ENCODE data around the gene TMEM204. TPM values are rescaled to one million over a fixed set of nuclear protein-coding genes. Genes with fewer than 3 reads are reported as not detected.

TMEM204 gene
- total RNA-seq, 4 donors from 2014 or later, result 9.4 to 22.5 (median 13.3) TPM

DNA sequence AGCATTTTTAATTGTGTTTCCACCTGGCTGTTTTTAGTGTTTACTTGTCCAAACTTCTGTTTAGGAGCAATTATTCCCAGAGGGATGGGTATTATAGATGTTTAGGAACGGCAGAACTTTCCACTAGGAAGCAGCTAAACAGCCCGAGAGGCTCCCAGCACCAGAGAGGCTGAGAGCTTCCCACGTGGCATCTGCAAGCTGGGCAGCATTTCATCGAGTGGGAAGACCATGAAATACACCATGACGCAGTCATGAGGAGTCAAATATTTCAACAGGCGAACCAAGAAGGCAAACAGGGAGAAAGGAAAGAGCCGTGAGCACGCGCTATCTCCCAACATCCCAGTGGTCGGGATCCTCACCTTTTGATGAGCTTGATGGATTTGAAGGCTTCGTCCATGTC is 24.1 kb downstream of the TMEM204 start:
- 77 to 93% methylated on average over 3 to 11 of the region's 11 CpGs for WGBS, 2 donors (ENCODE audit: low coverage in 1 of 2)
- Histone ChIP-seq H3K4me3 (no peak overlapping the region), H3K4me1 (no peaks in the 10 kb centered on the region), H3K27ac (no peak overlapping the region), H3K9me3 (no peaks in the 10 kb centered on the region), H3K27me3 (no peaks in the 10 kb centered on the region), H3K36me3 (peaks cover 0 to 10% (median 2%) of the 10 kb centered on the region in 4 donors)
- DNase-seq, result no peak
- intact Hi-C loops (cut with DNase I; ENCODE audit: low total_unique reads) (no loop called here), in situ Hi-C loops (cut with MboI; ENCODE audit: low pct_ligation_motif_present in 1 of 4, low pct_unique_long_range_greater_than_20kb in 1 of 4, low sequenced_read_pairs in 3 of 4) (no loop called here)
- TF ChIP-seq EP300 (IDR thresholded peaks at IDR 0.05; ENCODE audit: low read depth) (no peak), POLR2AphosphoS5 (IDR thresholded peaks at IDR 0.05) (no peak), POLR2A (IDR thresholded peaks at IDR 0.05) (no peak)
- TF ChIP-seq, protein P1, sequence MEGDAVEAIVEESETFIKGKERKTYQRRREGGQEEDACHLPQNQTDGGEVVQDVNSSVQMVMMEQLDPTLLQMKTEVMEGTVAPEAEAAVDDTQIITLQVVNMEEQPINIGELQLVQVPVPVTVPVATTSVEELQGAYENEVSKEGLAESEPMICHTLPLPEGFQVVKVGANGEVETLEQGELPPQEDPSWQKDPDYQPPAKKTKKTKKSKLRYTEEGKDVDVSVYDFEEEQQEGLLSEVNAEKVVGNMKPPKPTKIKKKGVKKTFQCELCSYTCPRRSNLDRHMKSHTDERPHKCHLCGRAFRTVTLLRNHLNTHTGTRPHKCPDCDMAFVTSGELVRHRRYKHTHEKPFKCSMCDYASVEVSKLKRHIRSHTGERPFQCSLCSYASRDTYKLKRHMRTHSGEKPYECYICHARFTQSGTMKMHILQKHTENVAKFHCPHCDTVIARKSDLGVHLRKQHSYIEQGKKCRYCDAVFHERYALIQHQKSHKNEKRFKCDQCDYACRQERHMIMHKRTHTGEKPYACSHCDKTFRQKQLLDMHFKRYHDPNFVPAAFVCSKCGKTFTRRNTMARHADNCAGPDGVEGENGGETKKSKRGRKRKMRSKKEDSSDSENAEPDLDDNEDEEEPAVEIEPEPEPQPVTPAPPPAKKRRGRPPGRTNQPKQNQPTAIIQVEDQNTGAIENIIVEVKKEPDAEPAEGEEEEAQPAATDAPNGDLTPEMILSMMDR (IDR thresholded peaks at IDR 0.05), result no peak

DNA sequence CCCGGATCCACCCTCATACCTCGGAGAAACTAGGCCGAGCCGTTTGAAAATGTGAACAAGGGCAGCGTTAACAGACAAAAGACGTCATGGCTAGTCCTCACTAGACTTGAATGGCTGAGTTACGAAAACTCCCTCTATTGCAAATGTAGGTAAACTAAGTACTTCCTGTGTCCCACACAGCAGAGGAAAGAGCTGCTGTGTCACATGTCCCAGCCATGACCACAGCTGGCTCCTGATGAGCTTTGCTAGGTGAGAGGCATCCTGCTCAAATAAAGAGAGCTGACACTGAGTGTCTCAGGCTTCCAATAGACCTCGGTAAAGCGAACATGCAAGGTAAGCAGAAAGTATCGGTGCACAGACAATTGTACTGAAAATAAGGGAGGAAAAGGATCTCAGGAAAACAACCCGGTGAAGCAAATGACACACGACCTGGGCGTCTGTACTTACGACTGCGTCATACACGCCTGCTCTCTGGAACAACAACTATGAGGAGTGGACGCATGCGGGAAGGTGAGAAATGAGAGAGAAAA is 26.0 kb downstream of the TMEM204 start:
- TF ChIP-seq, protein P1 (IDR thresholded peaks at IDR 0.05), result no peak
- no peak for TF ChIP-seq POLR2A (IDR thresholded peaks at IDR 0.05)
- no peak for TF ChIP-seq EP300 (IDR thresholded peaks at IDR 0.05; ENCODE audit: low read depth)
- no peak for TF ChIP-seq POLR2AphosphoS5 (IDR thresholded peaks at IDR 0.05)
- 85 to 88% methylated on average over 14 to 18 of the region's 18 CpGs for WGBS, 2 donors (ENCODE audit: low coverage in 1 of 2)
- in situ Hi-C loops (cut with MboI; ENCODE audit: low pct_ligation_motif_present in 1 of 4, low pct_unique_long_range_greater_than_20kb in 1 of 4, low sequenced_read_pairs in 3 of 4) (no loop called here), intact Hi-C loops (cut with DNase I; ENCODE audit: low total_unique reads) (no loop called here)
- H3K4me3 ChIP-seq, result no peak overlapping the region
- DNase-seq, result no peak
- H3K36me3 ChIP-seq, result peaks cover 0 to 10% (median 2%) of the 10 kb centered on the region in 4 donors
- H3K27me3 ChIP-seq, result no peaks in the 10 kb centered on the region
- no peaks in the 10 kb centered on the region for H3K9me3 ChIP-seq
- H3K4me1 ChIP-seq, result no peaks in the 10 kb centered on the region
- H3K27ac ChIP-seq, result no peak overlapping the region

DNA sequence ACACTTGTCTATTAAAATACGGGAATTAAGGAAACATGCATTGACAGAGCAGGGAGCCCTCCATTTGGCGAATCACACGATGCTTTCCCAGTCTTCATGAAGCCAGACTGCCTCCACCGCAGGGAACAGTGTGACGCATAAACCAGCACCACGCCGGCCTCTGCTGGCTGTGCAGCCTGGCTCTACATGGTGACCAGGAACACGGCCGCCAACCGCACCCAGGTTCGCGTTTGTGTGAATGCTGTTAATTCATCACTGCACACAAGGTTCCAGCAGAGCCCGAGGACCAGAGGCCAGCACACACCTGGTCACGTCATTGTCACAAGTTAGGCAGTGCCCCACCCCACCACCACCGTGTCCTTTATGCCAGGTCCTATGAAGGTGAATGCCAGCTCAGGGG is 26.7 kb downstream of the TMEM204 start:
- no peaks in the 10 kb centered on the region for H3K27me3 ChIP-seq
- intact Hi-C loops (cut with DNase I; ENCODE audit: low total_unique reads) (no loop called here), in situ Hi-C loops (cut with MboI; ENCODE audit: low pct_ligation_motif_present in 1 of 4, low pct_unique_long_range_greater_than_20kb in 1 of 4, low sequenced_read_pairs in 3 of 4) (no loop called here)
- DNase-seq, result no peak
- 89 to 100% methylated on average over 1 to 15 of the region's 15 CpGs for WGBS, 2 donors (ENCODE audit: low coverage in 1 of 2)
- TF ChIP-seq, protein P1 (IDR thresholded peaks at IDR 0.05), result no peak
- no peaks in the 10 kb centered on the region for H3K9me3 ChIP-seq
- H3K4me1 ChIP-seq, result no peaks in the 10 kb centered on the region
- peaks cover 0 to 8% (median 2%) of the 10 kb centered on the region in 4 donors for H3K36me3 ChIP-seq
- H3K27ac ChIP-seq, result no peak overlapping the region
- no peak overlapping the region for H3K4me3 ChIP-seq

DNA sequence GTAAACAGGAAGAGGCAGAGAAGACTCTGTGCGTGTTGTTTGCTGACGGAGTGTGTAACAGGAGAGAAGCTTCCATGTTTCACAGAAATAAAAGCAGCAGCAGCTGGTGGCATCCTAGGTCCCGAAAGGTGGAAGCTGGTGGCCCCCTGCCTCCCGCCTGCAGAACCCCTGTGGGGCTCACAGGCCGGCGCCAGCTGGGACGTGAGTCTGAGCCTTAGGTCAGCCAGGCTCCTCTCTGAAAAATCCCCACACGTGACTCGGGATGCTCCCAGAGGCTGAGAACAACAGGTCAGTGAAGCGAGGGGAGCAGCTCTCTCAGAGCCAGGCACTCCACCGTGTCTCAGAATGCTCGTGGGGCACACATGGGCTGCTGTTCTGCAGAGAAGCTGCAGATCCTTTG is 27.4 kb downstream of the TMEM204 start:
- H3K36me3 ChIP-seq, result peaks cover 0 to 5% (median under 1%) of the 10 kb centered on the region in 4 donors
- intact Hi-C loops (cut with DNase I; ENCODE audit: low total_unique reads), result no loop called here
- WGBS, 2 donors (ENCODE audit: low coverage in 1 of 2), result 93% methylated on average over 12 of the region's 12 CpGs; no CpG with 5 or more reads in 1 of the 2 donors

More for the DNA sequence above, 27.4 kb downstream of the TMEM204 start:
- no peaks in the 10 kb centered on the region for H3K4me1 ChIP-seq
- H3K27me3 ChIP-seq, result no peaks in the 10 kb centered on the region
- TF ChIP-seq EP300 (IDR thresholded peaks at IDR 0.05; ENCODE audit: low read depth) (no peak), POLR2A (IDR thresholded peaks at IDR 0.05) (no peak), POLR2AphosphoS5 (IDR thresholded peaks at IDR 0.05) (no peak)
- TF ChIP-seq, protein P1 (IDR thresholded peaks at IDR 0.05), result no peak
- no peak overlapping the region for H3K4me3 ChIP-seq
- in situ Hi-C loops (cut with MboI; ENCODE audit: low pct_ligation_motif_present in 1 of 4, low pct_unique_long_range_greater_than_20kb in 1 of 4, low sequenced_read_pairs in 3 of 4), result no loop called here
- no peak for DNase-seq
- H3K9me3 ChIP-seq, result no peaks in the 10 kb centered on the region
- H3K27ac ChIP-seq, result no peak overlapping the region

Measured in transverse colon (tissue), 4 donors.